PC-9 (cell line): ENCODE data around the gene PRKG2. TPM values are rescaled to one million over a fixed set of nuclear protein-coding genes. Genes with fewer than 3 reads are reported as not detected.

Experiments used
- BruUV-seq: library from RNA; stranded (reverse); fragments of 400-500 nt; replicated peaks from 2 replicates; lab custom pipeline; 2021; lab: Mats Ljungman, UMichigan
- CTCF ChIA-PET: fragments of 300-600 bp; sonication (Branson Sonifier 250); formaldehyde crosslinking; loops from one replicate; lab custom pipeline; 2022; ENCODE audit warnings: antibody characterized with exemption; lab: Charles Lee
- POLR2A ChIA-PET: fragments of 300-600 bp; sonication (Branson Sonifier 250); formaldehyde crosslinking; loops from one replicate; lab custom pipeline; 2022; ENCODE audit warnings: antibody characterized with exemption; ENCODE audit not compliant: unreplicated experiment; lab: Charles Lee
- DNase-seq, 2 experiments: peaks; one replicate each; pipeline versions ENCODE4 v3.0.0 to v3.0.0-alpha.2; 2015 to 2022; ENCODE audit warnings: mixed read lengths in 1 of 2
- H2AFZ ChIP-seq: fragments of 200-600 bp; sonication (generic); 2 replicates; pipeline ENCODE4 v1.8.1; 2017; ENCODE audit warnings: antibody characterized with exemption
- H3F3A ChIP-seq: fragments of 200-600 bp; sonication (generic); 2 replicates; pipeline ENCODE4 v1.8.1; 2017; ENCODE audit warnings: antibody characterized with exemption, mild to moderate bottlenecking, low read depth; ENCODE audit not compliant: insufficient read depth
- H3K27ac ChIP-seq: fragments of 200-600 bp; sonication (generic); 2 replicates; pipeline ENCODE4 v1.6.1; 2016; ENCODE audit warnings: mixed run types
- H3K27me3 ChIP-seq: fragments of 200-600 bp; sonication (generic); 2 replicates; pipeline ENCODE4 v1.6.1; 2016; ENCODE audit warnings: low read depth, mixed run types; ENCODE audit not compliant: insufficient read depth
- H3K36me3 ChIP-seq: fragments of 200-600 bp; sonication (generic); 2 replicates; pipeline ENCODE4 v1.6.1; 2016; ENCODE audit warnings: low read depth, mixed run types
- H3K4me1 ChIP-seq: fragments of 200-600 bp; sonication (generic); replicated peaks from 2 replicates; pipeline ENCODE4 v1.6.1; 2016; ENCODE audit warnings: mixed run types; ENCODE audit not compliant: insufficient read depth
- H3K4me2 ChIP-seq: fragments of 200-600 bp; sonication (generic); 2 replicates; pipeline ENCODE4 v1.6.1; 2017; ENCODE audit warnings: mixed run types
- H3K4me3 ChIP-seq: fragments of 200-600 bp; sonication (generic); 2 replicates; pipeline ENCODE4 v1.6.1; 2016; ENCODE audit warnings: mixed run types
- H3K79me2 ChIP-seq: fragments of 200-600 bp; sonication (generic); 2 replicates; pipeline ENCODE4 v1.6.1; 2017; ENCODE audit warnings: low read depth, mixed run types
- H3K9me2 ChIP-seq: fragments of 200-600 bp; sonication (generic); 2 replicates; pipeline ENCODE4 v1.8.1; 2017; ENCODE audit warnings: mild to moderate bottlenecking; ENCODE audit not compliant: insufficient read depth
- H3K9me3 ChIP-seq: fragments of 200-600 bp; sonication (generic); 2 replicates; pipeline ENCODE4 v1.8.1; 2016; ENCODE audit warnings: low read depth; ENCODE audit not compliant: insufficient read depth
- H4K20me1 ChIP-seq: fragments of 200-600 bp; sonication (generic); 2 replicates; pipeline ENCODE4 v1.8.1; 2017; ENCODE audit not compliant: insufficient read depth
- EZH2 ChIP-seq: fragments of 200-600 bp; sonication (generic); IDR thresholded peaks from 2 replicates; pipeline ENCODE4 v1.8.0; 2017; ENCODE audit warnings: antibody characterized with exemption, low read depth
- intact Hi-C: fragments of 100-400 bp; cut with micrococcal nuclease; formaldehyde crosslinking; loops from one replicate; pipeline ENCODE4 v1.10.0; 2022; ENCODE audit not compliant: unreplicated experiment
- total RNA-seq: library from RNA; stranded (reverse); gene quantifications from 2 replicates; pipeline ENCODE4 v1.2.3, GENCODE V29; 2021
- TF ChIP-seq, protein P1 (sequence below): fragments of 200-600 bp; sonication (generic); conservative IDR thresholded peaks from 2 replicates; pipeline ENCODE4 v1.6.1; 2017; ENCODE audit warnings: mixed run types, antibody characterized with exemption, mild to moderate bottlenecking, moderate library complexity

PRKG2 gene
- total RNA-seq, 1 experiment from 2014 or later: not detected

DNA sequence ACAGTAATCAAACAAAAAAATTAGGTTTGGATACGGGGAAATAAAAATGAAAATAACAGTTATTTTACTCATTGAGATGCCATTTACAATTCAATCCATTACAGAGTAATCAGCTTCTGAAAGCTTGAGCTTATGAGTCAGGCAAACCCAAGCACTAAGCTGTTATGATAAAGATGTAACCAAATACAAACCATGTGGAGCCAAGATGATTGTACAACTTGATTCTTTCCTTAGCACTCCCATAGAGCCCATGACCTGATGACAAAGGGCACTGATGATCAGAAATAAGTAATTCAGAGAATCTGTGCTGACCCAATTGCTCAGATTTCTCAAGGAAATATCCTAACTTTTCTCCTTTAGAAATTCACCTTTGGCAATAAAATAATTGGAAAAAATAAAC is 40.5 kb upstream of the PRKG2 start:
- POLR2A ChIA-PET: no interaction called here
- DNase-seq: no peak
- no peaks in the 10 kb centered on the region for H3K9me2 ChIP-seq
- no peaks in the 10 kb centered on the region for H4K20me1 ChIP-seq
- H3K79me2 ChIP-seq: no peaks in the 10 kb centered on the region
- no peak overlapping the region for H3K4me3 ChIP-seq
- intact Hi-C loops: no loop called here
- CTCF ChIA-PET: no interaction called here
- no peak overlapping the region for H2AFZ ChIP-seq
- H3K27me3 ChIP-seq: no peaks in the 10 kb centered on the region
- no peak overlapping the region for H3K4me2 ChIP-seq
- BruUV-seq: no TSS peak
- H3K27ac ChIP-seq: no peak overlapping the region
- no peaks in the 10 kb centered on the region for H3K9me3 ChIP-seq
- no peak for TF ChIP-seq EZH2
- TF ChIP-seq, protein P1, sequence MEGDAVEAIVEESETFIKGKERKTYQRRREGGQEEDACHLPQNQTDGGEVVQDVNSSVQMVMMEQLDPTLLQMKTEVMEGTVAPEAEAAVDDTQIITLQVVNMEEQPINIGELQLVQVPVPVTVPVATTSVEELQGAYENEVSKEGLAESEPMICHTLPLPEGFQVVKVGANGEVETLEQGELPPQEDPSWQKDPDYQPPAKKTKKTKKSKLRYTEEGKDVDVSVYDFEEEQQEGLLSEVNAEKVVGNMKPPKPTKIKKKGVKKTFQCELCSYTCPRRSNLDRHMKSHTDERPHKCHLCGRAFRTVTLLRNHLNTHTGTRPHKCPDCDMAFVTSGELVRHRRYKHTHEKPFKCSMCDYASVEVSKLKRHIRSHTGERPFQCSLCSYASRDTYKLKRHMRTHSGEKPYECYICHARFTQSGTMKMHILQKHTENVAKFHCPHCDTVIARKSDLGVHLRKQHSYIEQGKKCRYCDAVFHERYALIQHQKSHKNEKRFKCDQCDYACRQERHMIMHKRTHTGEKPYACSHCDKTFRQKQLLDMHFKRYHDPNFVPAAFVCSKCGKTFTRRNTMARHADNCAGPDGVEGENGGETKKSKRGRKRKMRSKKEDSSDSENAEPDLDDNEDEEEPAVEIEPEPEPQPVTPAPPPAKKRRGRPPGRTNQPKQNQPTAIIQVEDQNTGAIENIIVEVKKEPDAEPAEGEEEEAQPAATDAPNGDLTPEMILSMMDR: no peak
- H3K36me3 ChIP-seq: no peaks in the 10 kb centered on the region
- no peaks in the 10 kb centered on the region for H3F3A ChIP-seq
- H3K4me1 ChIP-seq: 0 out of 2 replicates have a peak, but pooled peaks cover 14% of the 10 kb centered on the region

DNA sequence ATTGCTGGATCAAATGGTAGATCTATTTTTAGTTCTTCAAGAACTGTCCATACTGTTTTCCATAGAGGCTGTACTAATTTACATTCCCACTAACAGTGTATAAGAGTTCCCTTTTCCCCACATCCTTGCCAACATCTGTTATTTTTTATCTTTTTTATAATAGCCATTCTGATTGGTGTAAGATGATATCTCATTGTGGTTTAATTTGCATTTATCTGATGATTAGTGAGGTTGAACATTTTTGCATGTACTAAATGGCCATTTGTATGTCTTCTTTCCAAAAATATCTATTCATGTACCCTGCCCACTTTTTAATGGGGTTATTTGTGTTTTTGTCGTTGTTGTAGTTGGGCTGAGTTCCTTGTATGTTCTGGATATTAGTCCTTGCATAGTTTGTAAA is 35.4 kb upstream of the PRKG2 start:
- no peaks in the 10 kb centered on the region for H3K9me3 ChIP-seq
- H2AFZ ChIP-seq: no peak overlapping the region
- H3K4me3 ChIP-seq: no peak overlapping the region
- DNase-seq: no peak
- H4K20me1 ChIP-seq: no peaks in the 10 kb centered on the region
- no peaks in the 10 kb centered on the region for H3K9me2 ChIP-seq
- no peaks in the 10 kb centered on the region for H3K36me3 ChIP-seq
- no peak overlapping the region for H3K4me2 ChIP-seq
- POLR2A ChIA-PET: no interaction called here
- no peak for TF ChIP-seq EZH2
- TF ChIP-seq, protein P1: no peak
- no peaks in the 10 kb centered on the region for H3K79me2 ChIP-seq
- H3F3A ChIP-seq: no peaks in the 10 kb centered on the region
- no peaks in the 10 kb centered on the region for H3K27me3 ChIP-seq
- BruUV-seq: no TSS peak
- H3K27ac ChIP-seq: no peak overlapping the region
- no peaks in the 10 kb centered on the region for H3K4me1 ChIP-seq
- intact Hi-C loops: no loop called here
- CTCF ChIA-PET: no interaction called here

DNA sequence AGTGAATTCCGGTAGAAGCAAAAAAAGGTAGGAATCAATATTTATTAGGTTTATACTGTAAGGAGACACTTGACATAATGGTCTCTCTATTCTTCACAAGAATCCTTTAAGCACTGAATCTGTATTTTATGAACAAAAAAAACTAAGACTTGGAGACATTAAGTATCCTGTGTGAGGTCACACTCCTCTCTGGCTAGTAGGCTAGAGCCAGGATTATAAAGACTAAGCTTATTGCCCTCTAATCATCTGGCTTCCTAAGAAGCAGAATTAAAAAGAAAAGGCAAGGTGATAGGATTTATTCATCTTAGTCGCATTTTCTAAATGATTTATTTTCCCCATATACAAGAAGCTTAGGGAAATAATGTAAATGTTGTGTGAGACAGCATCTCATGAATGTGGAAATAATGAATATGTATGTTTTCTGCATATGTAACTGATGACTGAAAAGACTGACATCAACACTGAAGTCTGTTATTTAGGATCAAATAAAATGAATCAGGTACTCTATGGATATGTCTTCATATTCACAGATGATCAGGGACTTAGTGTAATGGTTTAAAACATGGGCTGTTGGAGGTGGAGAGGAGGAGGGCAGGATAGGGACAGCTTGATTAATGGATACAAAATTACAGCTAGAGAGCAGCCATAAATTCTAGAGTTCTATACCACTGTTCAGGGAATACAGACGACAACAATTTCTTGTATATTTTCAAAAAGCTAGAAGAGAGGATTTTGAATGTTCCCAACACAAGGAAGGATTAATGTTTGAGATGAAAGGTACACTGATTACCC is 30.4 kb upstream of the PRKG2 start:
- ChIA-PET CTCF (no interaction called here), POLR2A (no interaction called here)
- Histone ChIP-seq H3K9me2 (no peaks in the 10 kb centered on the region), H3K4me3 (no peak overlapping the region), H2AFZ (no peak overlapping the region), H3K4me1 (no peaks in the 10 kb centered on the region), H3F3A (no peaks in the 10 kb centered on the region), H3K79me2 (no peaks in the 10 kb centered on the region), H3K27ac (no peak overlapping the region), H3K9me3 (no peaks in the 10 kb centered on the region), H3K4me2 (no peak overlapping the region), H4K20me1 (no peaks in the 10 kb centered on the region), H3K36me3 (no peaks in the 10 kb centered on the region), H3K27me3 (no peaks in the 10 kb centered on the region)
- no TSS peak for BruUV-seq
- DNase-seq: no peak
- intact Hi-C loops: no loop called here
- TF ChIP-seq, protein P1: no peak
- no peak for TF ChIP-seq EZH2
